ENCODE results near the gene KIAA1586.
"Not testable (repeated sequence)": the region's sequence is repeated elsewhere in the genome, so short reads cannot be mapped to it uniquely, and the experiment has no call there.

GRCh38 chr6:57047859-57048258 is 1.4 kb downstream of the KIAA1586 start:
- not testable (repeated sequence) for TF ChIP-seq CTCF, EP300, POLR2A (IDR thresholded peaks at IDR 0.05)
